HepG2 (cell line): ENCODE results near the gene EEF1A1. TPM values are rescaled to one million over a fixed set of nuclear protein-coding genes. Genes with fewer than 3 reads are reported as not detected.

ENCODE experiments used
- ARHGAP35 ChIP-seq: sonication (generic); formaldehyde crosslinking; IDR thresholded peaks from 2 replicates; pipeline ENCODE4 v1.9.0; 2022; ENCODE audit warnings: mild to moderate bottlenecking, inconsistent platforms, moderate library complexity, missing genetic modification reagents, borderline replicate concordance
- DMAP1 ChIP-seq: IDR thresholded peaks from 2 replicates; pipeline ENCODE4 v1.6.1; 2016
- HMGA1 ChIP-seq: sonication (generic); formaldehyde crosslinking; conservative IDR thresholded peaks from 2 replicates; pipeline ENCODE4 v1.4.0; 2020; ENCODE audit warnings: missing genetic modification reagents
- JARID2 ChIP-seq: sonication (generic); formaldehyde crosslinking; IDR thresholded peaks from 2 replicates; pipeline ENCODE4 v1.8.1; 2023; ENCODE audit warnings: missing genetic modification reagents, inconsistent platforms; ENCODE audit not compliant: insufficient replicate concordance
- KMT2B ChIP-seq: IDR thresholded peaks from 2 replicates; pipeline ENCODE4 v1.6.1; 2016; ENCODE audit warnings: missing genetic modification reagents, missing compliant biosample characterization
- MAZ ChIP-seq, 2 experiments: sonication (generic) in 1 of 2; formaldehyde crosslinking in 1 of 2; IDR thresholded peaks; 2 replicates each; pipeline versions ENCODE4 v1.5.0 to v1.6.1; 2012 to 2020; ENCODE audit warnings: low read depth in 2 of 2, mild to moderate bottlenecking in 2 of 2, borderline replicate concordance in 1 of 2, improper control_type of control experiment in 1 of 2, low read length in 1 of 2, missing genetic modification reagents in 1 of 2, moderate library complexity in 1 of 2
- MIER2 ChIP-seq: IDR thresholded peaks from 2 replicates; pipeline ENCODE4 v1.6.1; 2016; ENCODE audit warnings: missing biosample characterization, missing genetic modification reagents
- MTF2 ChIP-seq: sonication (generic); formaldehyde crosslinking; IDR thresholded peaks from 2 replicates; pipeline ENCODE4 v1.5.0; 2020; ENCODE audit warnings: missing genetic modification reagents, borderline replicate concordance
- NFKBIZ ChIP-seq: IDR thresholded peaks from 2 replicates; pipeline ENCODE4 v1.6.1; 2018; ENCODE audit warnings: missing genetic modification reagents, missing compliant biosample characterization
- SALL1 ChIP-seq: sonication (generic); formaldehyde crosslinking; IDR thresholded peaks from 2 replicates; pipeline ENCODE4 v1.8.0; 2022; ENCODE audit warnings: mild to moderate bottlenecking, missing genetic modification reagents
- SRSF4 ChIP-seq: fragments of 200-400 bp; formaldehyde crosslinking; IDR thresholded peaks from one replicate; pipeline ENCODE4 v1.6.1; 2018; ENCODE audit warnings: mild to moderate bottlenecking, low read depth, low read length, moderate library complexity; ENCODE audit not compliant: poor library complexity, severe bottlenecking
- ZNF121 ChIP-seq: sonication (generic); formaldehyde crosslinking; IDR thresholded peaks from 2 replicates; pipeline ENCODE4 v1.5.0; 2020; ENCODE audit warnings: mild to moderate bottlenecking, missing genetic modification reagents
- ZNF333 ChIP-seq: sonication (generic); formaldehyde crosslinking; IDR thresholded peaks from 2 replicates; pipeline ENCODE4 v1.4.0; 2020; ENCODE audit warnings: mild to moderate bottlenecking, missing genetic modification reagents, borderline replicate concordance
- ZNF34 ChIP-seq: sonication (generic); formaldehyde crosslinking; IDR thresholded peaks from 2 replicates; pipeline ENCODE4 v1.4.0; 2020; ENCODE audit warnings: mild to moderate bottlenecking, missing genetic modification reagents, borderline replicate concordance
- ZNF749 ChIP-seq: sonication (generic); formaldehyde crosslinking; IDR thresholded peaks from 2 replicates; pipeline ENCODE4 v1.8.0; 2022; ENCODE audit warnings: mild to moderate bottlenecking, missing genetic modification reagents, moderate library complexity, borderline replicate concordance
- ZNF773 ChIP-seq: sonication (generic); formaldehyde crosslinking; IDR thresholded peaks from 2 replicates; pipeline ENCODE4 v1.4.0; 2020; ENCODE audit warnings: missing genetic modification reagents, borderline replicate concordance
- ZNF790 ChIP-seq: sonication (generic); formaldehyde crosslinking; IDR thresholded peaks from 2 replicates; pipeline ENCODE4 v1.8.0; 2022; ENCODE audit warnings: missing genetic modification reagents, mild to moderate bottlenecking, borderline replicate concordance
- ZSCAN20 ChIP-seq: sonication (generic); formaldehyde crosslinking; IDR thresholded peaks from 2 replicates; pipeline ENCODE4 v1.4.0; 2020; ENCODE audit warnings: missing genetic modification reagents, mild to moderate bottlenecking, borderline replicate concordance
- polyA plus RNA-seq, 8 experiments: library from polyadenylated mRNA; depleted of rRNA in 3 of 8; stranded (reverse) in 7 of 8; unstranded in 1 of 8; fragments of >200 nt; fragmentation: Illumina TruSeq in 4 of 8; extraction: Trizol in 4 of 8; gene quantifications; 2 replicates each; pipeline versions ENCODE4 v1.2.1 to v1.2.3, GENCODE V29; 2011 to 2016; ENCODE audit warnings: low read depth in 4 of 8, missing spikeins in 1 of 8, mixed read lengths in 1 of 8; ENCODE audit not compliant: insufficient read depth in 1 of 8
- total RNA-seq, 5 experiments: library from RNA; depleted of rRNA; stranded (reverse); fragments of >200 nt; fragmentation: Illumina TruSeq; extraction: Trizol; gene quantifications; 2 replicates each; pipeline ENCODE4 v1.2.3, GENCODE V29; 2016; ENCODE audit warnings: low read depth in 1 of 5
- TF ChIP-seq, protein P1 (sequence below): sonication (generic); formaldehyde crosslinking; conservative IDR thresholded peaks from 2 replicates; pipeline ENCODE4 v1.8.1; 2023; ENCODE audit warnings: missing genetic modification reagents
- TF ChIP-seq, protein P2 (sequence below): sonication (generic); formaldehyde crosslinking; IDR thresholded peaks from 2 replicates; pipeline ENCODE4 v1.4.0; 2020; ENCODE audit warnings: missing genetic modification reagents, mild to moderate bottlenecking, borderline replicate concordance
- TF ChIP-seq, protein P3 (sequence below): sonication (generic); formaldehyde crosslinking; IDR thresholded peaks from 2 replicates; pipeline ENCODE4 v1.4.0; 2020; ENCODE audit warnings: missing genetic modification reagents
- TF ChIP-seq, protein P4 (sequence below): sonication (generic); formaldehyde crosslinking; IDR thresholded peaks from 2 replicates; pipeline ENCODE4 v1.8.1; 2023; ENCODE audit warnings: mild to moderate bottlenecking, missing genetic modification reagents
- TF ChIP-seq, protein P5 (sequence below): sonication (generic); formaldehyde crosslinking; IDR thresholded peaks from 2 replicates; pipeline ENCODE4 v1.5.0; 2020; ENCODE audit warnings: mild to moderate bottlenecking, missing genetic modification reagents, borderline replicate concordance

The EEF1A1 gene
- total and polyA plus RNA-seq, 2 of the 13 experiments (the other 11 are each of a cell fraction or from before 2014, with no cell fraction given), result 13,726 to 17,172 TPM

DNA sequence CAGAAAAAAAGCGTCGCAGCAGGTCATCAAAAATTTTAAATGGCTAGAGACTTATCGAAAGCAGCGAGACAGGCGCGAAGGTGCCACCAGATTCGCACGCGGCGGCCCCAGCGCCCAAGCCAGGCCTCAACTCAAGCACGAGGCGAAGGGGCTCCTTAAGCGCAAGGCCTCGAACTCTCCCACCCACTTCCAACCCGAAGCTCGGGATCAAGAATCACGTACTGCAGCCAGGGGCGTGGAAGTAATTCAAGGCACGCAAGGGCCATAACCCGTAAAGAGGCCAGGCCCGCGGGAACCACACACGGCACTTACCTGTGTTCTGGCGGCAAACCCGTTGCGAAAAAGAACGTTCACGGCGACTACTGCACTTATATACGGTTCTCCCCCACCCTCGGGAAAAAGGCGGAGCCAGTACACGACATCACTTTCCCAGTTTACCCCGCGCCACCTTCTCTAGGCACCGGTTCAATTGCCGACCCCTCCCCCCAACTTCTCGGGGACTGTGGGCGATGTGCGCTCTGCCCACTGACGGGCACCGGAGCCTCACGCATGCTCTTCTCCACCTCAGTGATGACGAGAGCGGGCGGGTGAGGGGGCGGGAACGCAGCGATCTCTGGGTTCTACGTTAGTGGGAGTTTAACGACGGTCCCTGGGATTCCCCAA is at the start of gene EEF1A1 (continued):
- TF ChIP-seq ARHGAP35 (CRISPR knock-in tag) (peak; percentile 29; the same call in 1 of the 2 replicates), ZNF790 (CRISPR knock-in tag) (peak; percentile 70; the same call in 1 of the 2 replicates), ZNF333 (0 out of 2 replicates have a peak, but pooled peaks have one; percentile 44), ZNF773 (CRISPR knock-in tag) (peak; percentile 60), DMAP1 (peak; percentile 94), ZNF34 (CRISPR knock-in tag) (no peak), MTF2 (CRISPR knock-in tag) (no peak), MAZ (IDR thresholded peaks at IDR 0.05; ENCODE audit: borderline replicate concordance, low read depth, low read length) (peak; percentile 99), MAZ (CRISPR knock-in tag; IDR thresholded peaks at IDR 0.05; ENCODE audit: low read depth) (peak; percentile 73), JARID2 (peak; percentile 28), HMGA1 (CRISPR knock-in tag) (no peak), ZNF121 (CRISPR knock-in tag) (no peak), NFKBIZ (peak; percentile 54), SRSF4 (no peak), ZNF749 (peak; percentile 35; the same call in 1 of the 2 replicates), KMT2B (CRISPR knock-in tag) (0 out of 2 replicates have a peak, but pooled peaks have one; percentile 33), SALL1 (CRISPR knock-in tag) (peak; percentile 74), ZSCAN20 (CRISPR knock-in tag) (no peak; the same call in 1 of the 2 replicates), MIER2 (CRISPR knock-in tag) (0 out of 2 replicates have a peak, but pooled peaks have one; percentile 3)
- TF ChIP-seq, protein P1, sequence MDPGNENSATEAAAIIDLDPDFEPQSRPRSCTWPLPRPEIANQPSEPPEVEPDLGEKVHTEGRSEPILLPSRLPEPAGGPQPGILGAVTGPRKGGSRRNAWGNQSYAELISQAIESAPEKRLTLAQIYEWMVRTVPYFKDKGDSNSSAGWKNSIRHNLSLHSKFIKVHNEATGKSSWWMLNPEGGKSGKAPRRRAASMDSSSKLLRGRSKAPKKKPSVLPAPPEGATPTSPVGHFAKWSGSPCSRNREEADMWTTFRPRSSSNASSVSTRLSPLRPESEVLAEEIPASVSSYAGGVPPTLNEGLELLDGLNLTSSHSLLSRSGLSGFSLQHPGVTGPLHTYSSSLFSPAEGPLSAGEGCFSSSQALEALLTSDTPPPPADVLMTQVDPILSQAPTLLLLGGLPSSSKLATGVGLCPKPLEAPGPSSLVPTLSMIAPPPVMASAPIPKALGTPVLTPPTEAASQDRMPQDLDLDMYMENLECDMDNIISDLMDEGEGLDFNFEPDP (CRISPR knock-in tag), result peak; percentile 99
- TF ChIP-seq, protein P2, sequence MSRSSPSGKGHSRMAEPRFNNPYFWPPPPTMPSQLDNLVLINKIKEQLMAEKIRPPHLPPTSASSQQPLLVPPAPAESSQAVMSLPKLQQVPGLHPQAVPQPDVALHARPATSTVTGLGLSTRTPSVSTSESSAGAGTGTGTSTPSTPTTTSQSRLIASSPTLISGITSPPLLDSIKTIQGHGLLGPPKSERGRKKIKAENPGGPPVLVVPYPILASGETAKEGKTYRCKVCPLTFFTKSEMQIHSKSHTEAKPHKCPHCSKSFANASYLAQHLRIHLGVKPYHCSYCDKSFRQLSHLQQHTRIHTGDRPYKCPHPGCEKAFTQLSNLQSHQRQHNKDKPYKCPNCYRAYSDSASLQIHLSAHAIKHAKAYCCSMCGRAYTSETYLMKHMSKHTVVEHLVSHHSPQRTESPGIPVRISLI (CRISPR knock-in tag), result no peak; the same call in 1 of the 2 replicates
- TF ChIP-seq, protein P3, sequence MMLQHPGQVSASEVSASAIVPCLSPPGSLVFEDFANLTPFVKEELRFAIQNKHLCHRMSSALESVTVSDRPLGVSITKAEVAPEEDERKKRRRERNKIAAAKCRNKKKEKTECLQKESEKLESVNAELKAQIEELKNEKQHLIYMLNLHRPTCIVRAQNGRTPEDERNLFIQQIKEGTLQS (CRISPR knock-in tag), result peak; percentile 63
- TF ChIP-seq, protein P4, sequence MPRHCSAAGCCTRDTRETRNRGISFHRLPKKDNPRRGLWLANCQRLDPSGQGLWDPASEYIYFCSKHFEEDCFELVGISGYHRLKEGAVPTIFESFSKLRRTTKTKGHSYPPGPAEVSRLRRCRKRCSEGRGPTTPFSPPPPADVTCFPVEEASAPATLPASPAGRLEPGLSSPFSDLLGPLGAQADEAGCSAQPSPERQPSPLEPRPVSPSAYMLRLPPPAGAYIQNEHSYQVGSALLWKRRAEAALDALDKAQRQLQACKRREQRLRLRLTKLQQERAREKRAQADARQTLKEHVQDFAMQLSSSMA (CRISPR knock-in tag), result no peak
- TF ChIP-seq, protein P5, sequence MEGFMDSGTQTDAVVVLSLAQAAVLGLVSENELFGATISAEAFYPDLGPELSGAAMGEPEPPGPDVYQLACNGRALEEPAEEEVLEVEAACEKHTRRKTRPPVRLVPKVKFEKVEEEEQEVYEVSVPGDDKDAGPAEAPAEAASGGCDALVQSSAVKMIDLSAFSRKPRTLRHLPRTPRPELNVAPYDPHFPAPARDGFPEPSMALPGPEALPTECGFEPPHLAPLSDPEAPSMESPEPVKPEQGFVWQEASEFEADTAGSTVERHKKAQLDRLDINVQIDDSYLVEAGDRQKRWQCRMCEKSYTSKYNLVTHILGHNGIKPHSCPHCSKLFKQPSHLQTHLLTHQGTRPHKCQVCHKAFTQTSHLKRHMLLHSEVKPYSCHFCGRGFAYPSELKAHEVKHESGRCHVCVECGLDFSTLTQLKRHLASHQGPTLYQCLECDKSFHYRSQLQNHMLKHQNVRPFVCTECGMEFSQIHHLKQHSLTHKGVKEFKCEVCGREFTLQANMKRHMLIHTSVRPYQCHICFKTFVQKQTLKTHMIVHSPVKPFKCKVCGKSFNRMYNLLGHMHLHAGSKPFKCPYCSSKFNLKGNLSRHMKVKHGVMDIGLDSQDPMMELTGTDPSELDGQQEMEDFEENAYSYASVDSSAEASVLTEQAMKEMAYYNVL, result no peak; the same call in 1 of the 2 replicates
